Measurements from ENCODE around the gene COL16A1.
A peak's percentile ranks its signal among the peaks of the same experiment; 100 is the strongest.

COL16A1 gene

GRCh38 chr1:31651089-31651420 lies 52.8 kb downstream of the COL16A1 start:
- no peaks in the 10 kb centered on the region for H3K9me3 ChIP-seq (replicated peaks in 1 of 11)
- no peaks in the 10 kb centered on the region for H3K27me3 ChIP-seq
- no peak for TF ChIP-seq Cebpa-rat (IDR thresholded peaks at IDR 0.05)
- no peaks in the 10 kb centered on the region for H4K20me1 ChIP-seq
- H3K9ac ChIP-seq, result no peak overlapping the region
- no peak overlapping the region for H3K4me3 ChIP-seq
- peaks cover 2 to 33% (median 10%) of the 10 kb centered on the region in 10 experiments for H3K4me1 ChIP-seq
- H3K4me2 ChIP-seq, result no peak overlapping the region
- no peaks in the 10 kb centered on the region for H3K36me3 ChIP-seq
- no peak overlapping the region for H3K27ac ChIP-seq

DNA sequence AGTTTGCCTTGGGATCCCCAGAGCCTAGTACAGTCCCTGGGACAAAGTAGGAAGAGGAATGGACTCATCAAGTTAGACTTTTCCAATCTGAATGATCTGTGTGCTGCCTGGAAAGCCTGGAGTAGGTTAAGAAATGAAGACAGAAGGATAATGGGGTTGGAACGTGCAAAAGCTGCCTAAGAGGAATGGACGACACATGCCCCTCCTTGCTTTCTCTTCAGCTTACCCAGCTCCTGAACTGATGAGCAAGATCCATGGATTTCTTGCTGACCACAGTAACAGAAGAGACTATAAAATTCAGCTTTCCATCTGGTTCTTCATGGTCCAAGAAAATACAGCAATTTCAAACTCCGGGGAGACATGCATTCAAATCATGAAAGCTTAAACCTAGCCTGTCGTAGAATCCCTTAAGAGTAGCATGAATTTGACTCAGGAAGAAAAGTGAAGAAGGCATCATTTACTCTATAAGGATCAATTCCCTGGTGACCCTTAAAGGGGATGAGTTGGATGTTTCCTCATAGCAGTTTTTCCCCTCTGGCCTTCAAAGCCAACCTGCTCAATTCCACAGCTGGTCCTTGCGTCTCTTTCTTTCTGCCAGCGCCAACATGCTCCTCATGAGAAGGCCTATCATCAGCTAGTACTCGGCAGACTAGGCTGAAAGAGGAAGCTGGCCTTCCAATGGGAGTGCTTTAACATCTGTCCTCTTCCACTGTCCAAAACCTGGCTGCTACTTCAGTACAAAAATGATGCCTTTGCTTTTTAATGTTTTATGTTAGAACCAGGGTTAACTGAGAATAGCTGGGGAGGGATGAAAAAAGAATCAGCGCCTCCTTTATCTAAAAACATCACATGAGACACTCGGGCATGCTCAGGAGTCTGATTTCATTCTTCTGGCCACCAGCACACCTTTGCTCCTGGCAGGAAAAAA lies 53.4 kb downstream of the COL16A1 start:
- Histone ChIP-seq H3K36me3 (no peaks in the 10 kb centered on the region), H3K9me3 (replicated peaks in 1 of 11) (no peaks in the 10 kb centered on the region), H3K27ac (no peak overlapping the region), H4K20me1 (no peaks in the 10 kb centered on the region), H3K4me1 (peaks cover 5 to 33% (median 10%) of the 10 kb centered on the region in 10 experiments; a peak in 19 of 20 replicates), H3K4me2 (no peak overlapping the region), H3K27me3 (no peaks in the 10 kb centered on the region), H3K4me3 (no peak overlapping the region), H3K9ac (no peak overlapping the region)
- TF ChIP-seq Cebpa-rat (IDR thresholded peaks at IDR 0.05), result no peak

GRCh38 chr1:31648641-31649357 lies 55.0 kb downstream of the COL16A1 start:
- TF ChIP-seq Cebpa-rat (IDR thresholded peaks at IDR 0.05), result no peak

DNA sequence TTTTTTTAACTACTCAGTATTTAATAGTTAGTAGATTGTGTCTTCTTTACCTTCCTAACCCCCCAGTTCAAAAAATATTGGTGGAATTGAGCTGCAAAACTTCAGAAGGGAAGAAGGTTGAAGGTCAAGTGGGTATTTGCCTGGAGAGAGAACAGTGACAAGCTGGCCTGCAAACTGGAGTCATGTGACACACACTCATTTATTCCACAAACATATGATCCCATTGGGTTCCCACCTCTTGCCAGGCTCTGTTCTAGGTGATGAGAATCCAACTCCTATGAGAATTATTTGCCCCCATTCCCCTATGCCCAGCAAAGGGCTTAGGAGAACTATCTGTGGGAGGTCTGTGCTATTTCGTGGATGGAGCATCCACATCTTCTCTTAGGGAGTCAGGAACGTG lies 55.6 kb downstream of the COL16A1 start:
- Histone ChIP-seq H3K36me3 (0 out of 22 replicates have a peak, but pooled peaks cover 0 to 2% (median 0%) of the 10 kb centered on the region in 11 experiments), H3K27me3 (no peaks in the 10 kb centered on the region), H3K9me3 (replicated peaks in 1 of 11) (no peaks in the 10 kb centered on the region), H3K4me3 (no peak overlapping the region), H3K27ac (no peak overlapping the region), H4K20me1 (no peaks in the 10 kb centered on the region), H3K4me1 (peaks cover 15 to 28% (median 18%) of the 10 kb centered on the region in 10 experiments), H3K4me2 (peak overlapping the region in 1 of 11 experiments; percentile 22; a peak in 2 of 22 replicates), H3K9ac (no peak overlapping the region)
- TF ChIP-seq Cebpa-rat (IDR thresholded peaks at IDR 0.05), result no peak

More at GRCh38 chr1:31648641-31649357, 55.0 kb downstream of the COL16A1 start:
- Histone ChIP-seq H3K4me2 (peak overlapping the region in 1 of 11 experiments; percentile 22; a peak in 2 of 22 replicates), H3K4me3 (no peak overlapping the region), H3K9me3 (replicated peaks in 1 of 11) (no peaks in the 10 kb centered on the region), H3K4me1 (peaks cover 9 to 23% (median 12%) of the 10 kb centered on the region in 10 experiments), H3K27ac (no peak overlapping the region), H3K36me3 (no peaks in the 10 kb centered on the region), H3K27me3 (no peaks in the 10 kb centered on the region), H3K9ac (no peak overlapping the region), H4K20me1 (no peaks in the 10 kb centered on the region)

DNA sequence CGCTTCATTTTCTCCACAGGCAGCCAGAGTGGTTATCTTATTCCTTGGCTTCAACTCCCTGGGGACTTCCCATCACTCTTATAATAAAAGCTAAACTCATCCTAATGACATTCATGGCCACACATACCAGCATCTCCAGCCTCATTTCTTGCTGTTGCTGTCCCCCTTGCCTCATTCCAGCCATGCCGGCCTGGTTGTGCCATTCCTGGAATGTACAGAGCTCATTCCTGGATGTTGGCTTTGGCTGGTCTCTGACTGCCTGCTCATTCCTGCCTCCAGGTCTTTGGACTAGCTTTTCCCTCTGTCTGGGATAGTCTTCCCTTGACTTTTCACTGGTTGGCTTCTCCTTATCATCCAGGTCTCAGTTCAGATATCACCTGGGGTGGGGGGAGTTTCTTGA lies 56.7 kb downstream of the COL16A1 start:
- Histone ChIP-seq H3K9me3 (replicated peaks in 1 of 11) (no peaks in the 10 kb centered on the region), H3K4me3 (no peak overlapping the region), H3K36me3 (peaks cover 0 to 12% (median 4%) of the 10 kb centered on the region in 11 experiments; a peak in 3 of 22 replicates), H3K27ac (no peak overlapping the region), H3K4me2 (no peak overlapping the region), H3K4me1 (peaks cover 16 to 32% (median 27%) of the 10 kb centered on the region in 10 experiments), H4K20me1 (no peaks in the 10 kb centered on the region), H3K9ac (no peak overlapping the region), H3K27me3 (no peaks in the 10 kb centered on the region)
- TF ChIP-seq Cebpa-rat (IDR thresholded peaks at IDR 0.05), result no peak

DNA sequence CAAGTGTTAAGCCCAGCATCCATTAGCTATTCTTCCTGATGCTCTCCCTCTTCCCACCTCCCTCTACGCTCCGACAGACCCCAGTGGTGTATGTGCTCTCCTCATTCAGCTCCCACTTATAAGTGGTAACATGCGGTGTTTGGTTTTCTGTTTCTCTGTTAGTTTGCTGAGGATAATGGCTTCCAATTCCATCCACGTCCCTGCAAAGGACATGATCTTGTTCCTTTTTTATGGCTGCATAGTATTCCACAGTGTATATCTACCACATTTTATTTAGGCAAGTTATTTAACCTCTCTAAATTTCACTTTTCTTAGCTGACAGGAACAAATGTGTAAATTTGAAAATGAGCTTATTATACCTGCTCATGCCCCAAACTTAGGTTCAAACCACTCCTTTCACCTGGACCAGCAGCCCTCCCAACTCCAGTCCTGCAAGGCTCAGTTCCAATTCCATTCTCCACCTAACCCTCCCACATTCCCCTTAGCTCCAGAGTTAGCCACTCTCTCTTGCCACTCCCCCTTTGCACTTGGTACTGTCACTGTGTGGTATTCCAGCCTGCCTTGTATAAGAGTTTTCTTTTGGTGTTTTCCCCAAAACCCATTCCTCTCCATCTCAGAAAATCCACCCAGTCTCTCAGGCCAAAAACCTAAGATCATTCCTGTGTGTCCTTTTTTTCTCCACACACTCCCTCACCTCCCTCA lies 57.4 kb downstream of the COL16A1 start:
- Histone ChIP-seq H3K4me1 (peaks cover 19 to 35% (median 27%) of the 10 kb centered on the region in 10 experiments), H3K27me3 (no peaks in the 10 kb centered on the region), H3K9ac (no peak overlapping the region), H3K36me3 (peaks cover 0 to 13% (median 4%) of the 10 kb centered on the region in 11 experiments; a peak in 5 of 22 replicates), H3K27ac (no peak overlapping the region), H3K4me3 (no peak overlapping the region), H4K20me1 (peaks cover 0 to 4% (median 0%) of the 10 kb centered on the region in 11 experiments; a peak in 4 of 22 replicates), H3K9me3 (replicated peaks in 1 of 11) (no peaks in the 10 kb centered on the region), H3K4me2 (peak overlapping the region in 4 of 11 experiments; percentile 75 to 91 (median 83); a peak in 6 of 22 replicates)
- no peak for TF ChIP-seq Cebpa-rat (IDR thresholded peaks at IDR 0.05)

DNA sequence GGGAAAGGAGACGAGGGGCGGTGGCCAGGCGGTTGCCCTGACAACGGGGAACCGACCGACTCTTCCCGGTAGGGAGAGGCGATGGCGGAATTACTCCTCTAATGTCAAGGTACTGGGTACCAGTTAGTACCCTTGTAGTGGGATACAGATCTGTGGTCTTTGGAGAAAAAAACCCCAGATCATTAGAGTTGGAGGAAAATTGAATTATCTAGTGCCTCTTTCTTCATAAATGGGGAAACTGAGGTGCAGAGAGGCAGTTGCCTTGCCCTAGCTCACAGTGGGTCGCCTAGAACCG lies 58.6 kb downstream of the COL16A1 start:
- no peak for TF ChIP-seq Cebpa-rat (IDR thresholded peaks at IDR 0.05)
- H3K9ac ChIP-seq, result peak overlapping the region; percentile 87 to 97 (median 91)
- H3K4me2 ChIP-seq, result peak overlapping the region; percentile 75 to 96 (median 91)
- peaks cover 4 to 16% (median 8%) of the 10 kb centered on the region in 11 experiments; a peak in 15 of 22 replicates for H4K20me1 ChIP-seq
- H3K4me3 ChIP-seq, result peak overlapping the region; percentile 75 to 92 (median 84)
- H3K36me3 ChIP-seq, result peaks cover 0 to 25% (median 8%) of the 10 kb centered on the region in 11 experiments; a peak in 7 of 22 replicates
- peak overlapping the region; percentile 89 to 99 (median 94) for H3K27ac ChIP-seq
- no peaks in the 10 kb centered on the region for H3K27me3 ChIP-seq
- H3K9me3 ChIP-seq (replicated peaks in 1 of 11), result no peaks in the 10 kb centered on the region
- peaks cover 31 to 45% (median 38%) of the 10 kb centered on the region in 10 experiments for H3K4me1 ChIP-seq

GRCh38 chr1:31644560-31645273 lies 59.1 kb downstream of the COL16A1 start, which contains the start of gene PEF1:
Gene PEF1 (minus strand): TSS chr1:31644876. CDS start chr1:31644864, 12 bp downstream.
- Histone ChIP-seq H3K9me3 (replicated peaks in 1 of 11) (no peaks in the 10 kb centered on the region), H3K36me3 (peaks cover 0 to 29% (median 9%) of the 10 kb centered on the region in 11 experiments; a peak in 7 of 22 replicates)
- TF ChIP-seq Cebpa-rat (IDR thresholded peaks at IDR 0.05), result peak in 1 of 11 experiments; percentile 40; a peak in 1 of 22 replicates

More at GRCh38 chr1:31644560-31645273, 59.1 kb downstream of the COL16A1 start, which contains the start of gene PEF1:
- Histone ChIP-seq H3K27me3 (no peaks in the 10 kb centered on the region), H3K27ac (peak within 1 kb of the TSS; percentile 89 to 99 (median 94)), H3K4me2 (peak within 1 kb of the TSS; percentile 86 to 98 (median 96)), H3K4me1 (peaks cover 36 to 50% (median 43%) of the 10 kb centered on the region in 10 experiments), H3K4me3 (peak within 1 kb of the TSS; percentile 75 to 92 (median 84)), H4K20me1 (peaks cover 9 to 21% (median 12%) of the 10 kb centered on the region in 11 experiments; a peak in 17 of 22 replicates), H3K9ac (peak within 1 kb of the TSS; percentile 87 to 97 (median 91))

All from BLaER1 treated with 17β-estradiol and CSF1 and Interleukin-3, amounts not matched to agents 10 nM and 100 nM (cell line).